GM19099 (cell line): ENCODE results near the gene LFNG.

Source experiments
- POLR2A ChIP-seq: IDR thresholded peaks from 3 replicates; pipeline ENCODE4 v1.6.1; 2011; ENCODE audit warnings: low read depth; ENCODE audit not compliant: insufficient read length; ENCODE audit errors: extremely low read depth

The LFNG gene

DNA sequence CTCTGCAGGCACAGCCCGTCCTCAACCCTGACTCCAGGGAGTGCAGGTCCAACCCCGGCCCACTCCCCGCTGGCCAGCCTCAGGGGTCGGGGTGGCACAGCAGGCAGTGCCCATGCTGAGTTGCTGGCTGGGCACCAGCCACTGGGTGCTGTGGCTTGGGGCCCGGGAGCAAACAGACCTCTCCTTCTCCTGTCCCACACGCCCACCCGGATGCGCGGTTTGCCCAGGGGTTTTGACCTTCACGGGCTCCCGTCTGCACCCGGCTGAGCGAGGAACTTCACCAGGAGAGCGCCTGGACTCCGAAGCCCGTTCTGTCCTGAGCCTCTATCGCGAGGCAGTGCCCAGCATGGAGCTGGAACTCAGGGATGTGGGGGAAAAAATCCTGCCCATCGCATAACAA lies 40.8 kb upstream of the LFNG start:
- no peak for TF ChIP-seq POLR2A

DNA sequence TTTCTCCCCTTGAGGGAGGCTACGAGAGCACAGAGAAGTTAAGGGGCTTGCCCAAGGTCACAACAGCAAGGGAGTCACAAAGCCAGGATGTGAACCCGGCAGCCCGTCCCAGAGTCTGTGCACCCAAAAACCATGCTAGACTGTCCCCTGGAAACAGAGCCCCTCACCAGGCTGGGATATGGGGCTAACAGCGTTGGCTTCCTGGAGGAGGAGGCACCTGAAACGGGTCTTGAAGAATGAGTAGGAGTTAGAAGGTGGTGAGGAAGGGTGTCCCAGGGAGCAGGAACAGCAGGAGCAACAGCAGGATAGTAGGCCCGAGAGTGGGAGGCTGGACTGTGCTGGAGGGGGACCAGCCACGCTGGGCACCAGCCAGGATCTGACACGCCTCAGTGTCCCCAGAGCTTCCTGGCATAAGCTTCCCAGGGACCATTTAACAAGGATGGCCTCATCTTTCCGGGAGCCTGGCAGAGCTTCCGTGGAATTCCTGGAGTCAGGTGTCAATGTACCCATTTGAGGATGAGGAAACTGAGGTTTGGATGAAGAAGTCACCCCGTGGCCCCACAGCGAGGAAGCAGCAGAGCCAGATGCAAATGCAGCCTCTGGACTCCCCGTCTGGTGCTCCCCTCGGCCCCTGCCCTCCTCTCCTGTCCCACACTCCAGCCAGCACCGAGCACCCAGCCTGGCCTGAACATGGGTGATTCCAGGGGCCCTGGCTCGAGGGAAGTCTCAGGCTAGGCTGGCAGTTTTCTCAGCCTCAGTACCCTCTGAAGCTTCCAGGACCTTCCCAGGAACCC lies 40.1 kb upstream of the LFNG start:
- TF ChIP-seq POLR2A: no peak

DNA sequence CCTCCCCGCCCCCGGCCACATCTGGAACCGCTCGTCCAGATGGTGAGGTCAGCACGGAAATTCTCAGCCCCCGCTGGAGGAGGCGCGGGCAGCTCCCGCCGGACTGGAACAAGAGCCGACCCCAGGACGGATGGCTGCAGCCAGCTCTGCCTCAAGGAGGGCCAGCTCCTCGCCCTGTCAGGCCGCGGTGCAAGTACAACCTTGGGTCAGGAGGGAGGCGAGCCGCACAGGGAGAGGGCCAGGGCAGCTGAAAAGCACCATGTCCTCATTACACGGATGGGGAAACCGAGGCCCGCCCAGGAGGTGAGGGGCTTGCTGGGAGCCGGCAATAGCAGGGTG lies 39.5 kb upstream of the LFNG start:
- no peak for TF ChIP-seq POLR2A

DNA sequence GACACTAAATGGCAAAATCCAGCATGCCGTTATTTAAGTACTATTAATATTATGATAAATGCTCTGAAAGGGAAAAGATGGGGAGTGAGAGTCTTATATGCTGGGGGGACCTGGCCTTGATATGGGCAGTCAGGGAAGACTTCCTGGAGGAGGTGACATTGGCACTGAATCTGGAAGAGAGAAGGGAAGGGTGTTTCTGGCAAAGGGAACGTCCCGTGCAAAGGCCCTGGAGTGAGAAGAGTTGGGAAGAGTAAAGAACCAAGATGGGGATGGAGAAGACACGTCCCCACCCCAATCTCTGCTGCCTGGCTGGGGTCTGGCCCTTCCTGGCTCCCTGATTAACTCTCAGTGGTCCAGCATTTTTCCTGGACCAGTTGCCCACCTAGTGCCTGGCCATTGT lies 38.4 kb upstream of the LFNG start:
- TF ChIP-seq POLR2A: no peak

DNA sequence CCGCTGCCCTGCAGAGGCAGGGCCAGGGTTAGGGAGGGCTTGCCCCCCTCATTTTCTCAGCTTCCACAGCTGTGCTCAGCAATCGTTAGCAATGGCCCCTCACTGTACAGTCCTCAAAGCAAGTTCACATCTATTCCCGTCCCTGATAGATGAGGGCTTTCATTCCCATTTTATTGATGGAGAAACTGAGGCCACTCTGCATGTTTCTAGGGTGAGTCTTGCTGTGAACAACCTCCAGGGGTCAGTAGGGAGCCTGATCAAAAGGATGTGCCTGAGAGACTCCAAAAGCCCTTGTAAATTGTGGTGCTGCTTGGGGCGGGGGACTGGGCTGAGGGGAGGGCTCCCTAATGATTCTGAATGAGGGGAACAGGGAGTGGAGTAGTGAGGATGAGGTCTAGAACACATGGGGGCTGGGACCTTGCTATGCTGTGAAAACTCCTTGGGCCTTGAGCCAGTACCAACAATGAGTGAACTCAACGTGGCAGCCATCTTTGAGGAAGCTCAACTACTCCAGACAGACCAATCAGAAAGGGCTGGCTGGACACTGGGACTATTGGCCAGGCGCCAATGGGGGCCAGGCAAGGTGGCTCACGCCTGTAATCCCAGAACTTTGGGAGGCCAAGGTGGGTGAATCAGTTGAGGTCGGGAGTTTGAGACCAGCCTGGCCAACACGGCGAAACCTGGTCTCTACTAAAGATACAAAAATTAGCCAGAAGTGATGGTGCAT lies 36.7 kb upstream of the LFNG start:
- no peak for TF ChIP-seq POLR2A

DNA sequence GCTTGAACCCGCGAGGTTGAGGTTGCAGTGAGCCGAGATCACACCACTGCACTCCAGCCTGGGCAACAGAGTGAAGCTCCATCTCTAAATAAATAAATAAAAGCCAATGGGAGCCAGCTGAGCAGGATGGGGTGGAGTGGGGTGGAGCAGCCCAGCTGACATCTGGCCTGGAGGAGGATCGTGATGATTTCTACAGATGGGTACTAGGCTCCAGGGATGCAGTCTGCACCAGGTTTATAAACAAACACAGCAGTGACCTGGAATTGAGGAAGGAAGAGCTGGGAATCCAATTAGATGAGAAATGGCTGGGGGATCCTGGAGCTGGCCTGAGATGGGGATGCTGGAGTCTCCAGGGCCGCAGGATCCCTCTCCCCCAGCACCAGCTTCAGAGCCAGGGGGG lies 36.1 kb upstream of the LFNG start:
- TF ChIP-seq POLR2A: no peak

DNA sequence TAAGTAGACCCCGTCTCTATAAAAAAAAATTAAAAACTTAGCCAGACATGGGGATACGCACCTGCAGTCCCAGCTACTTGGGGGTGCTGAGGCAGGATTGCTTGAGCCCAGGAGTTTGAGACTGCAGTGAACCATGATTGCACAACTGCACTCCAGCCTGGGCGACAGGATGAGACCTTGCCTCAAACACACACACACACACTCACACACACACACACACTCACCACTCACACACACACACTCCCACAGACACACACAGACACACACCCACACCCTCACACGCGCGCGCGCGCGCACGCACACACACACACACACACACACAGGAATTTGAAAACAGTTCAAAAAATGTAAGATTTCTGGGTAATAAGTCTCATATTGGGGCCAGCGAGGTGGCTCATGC lies 34.7 kb upstream of the LFNG start:
- no peak for TF ChIP-seq POLR2A

DNA sequence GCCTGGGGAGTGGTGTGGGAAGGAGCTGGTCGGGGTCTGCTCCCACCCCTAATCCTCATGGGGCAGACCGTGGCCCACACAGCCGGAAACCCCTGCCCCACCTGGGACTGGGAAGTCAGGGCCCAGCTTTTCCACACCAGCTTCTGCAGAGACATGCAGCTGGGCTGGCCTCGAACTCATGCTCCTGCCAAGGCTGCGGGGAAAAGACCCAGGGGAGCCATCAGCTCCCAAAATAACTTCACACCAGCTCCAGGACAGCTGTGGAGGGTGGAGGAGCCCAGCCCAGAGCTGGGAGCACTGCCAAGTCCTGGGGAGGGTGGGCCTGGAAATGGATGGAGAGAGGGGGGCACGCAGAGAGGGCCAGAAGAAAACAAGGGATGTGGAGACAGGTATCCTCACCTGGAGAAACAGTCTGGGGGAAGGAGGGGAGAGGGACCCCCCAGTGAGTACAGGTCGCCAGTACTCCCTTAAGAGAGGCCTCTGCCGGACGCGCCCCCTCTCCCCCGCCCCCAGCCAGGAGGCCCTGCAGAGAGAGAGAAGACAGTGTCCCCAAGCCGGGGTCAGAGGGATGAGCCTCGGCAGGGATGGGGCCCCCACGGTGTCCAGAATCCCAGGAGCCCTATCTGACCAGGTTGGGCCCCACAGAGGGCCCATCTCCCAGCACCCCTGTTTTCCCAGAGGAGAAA lies 31.8 kb upstream of the LFNG start:
- TF ChIP-seq POLR2A: no peak

DNA sequence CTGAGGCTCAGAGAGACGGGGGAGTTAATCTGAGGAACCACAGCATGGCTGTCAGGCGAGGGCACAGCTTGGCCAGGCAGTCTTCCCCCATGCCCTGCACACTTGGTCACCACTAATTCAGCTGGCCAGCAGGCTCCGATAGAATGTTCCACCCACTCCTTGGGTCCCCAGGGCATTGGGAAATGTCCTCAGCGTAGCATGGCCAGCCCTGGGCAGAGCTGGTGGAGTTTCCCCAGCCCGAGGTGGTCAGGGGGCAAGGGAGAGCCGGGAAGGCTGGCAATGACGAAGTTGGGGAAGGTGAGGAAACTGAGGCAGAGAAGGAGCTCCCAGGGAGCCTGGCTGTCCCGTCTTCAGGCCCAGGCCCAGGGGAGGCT lies 31.3 kb upstream of the LFNG start:
- no peak for TF ChIP-seq POLR2A

DNA sequence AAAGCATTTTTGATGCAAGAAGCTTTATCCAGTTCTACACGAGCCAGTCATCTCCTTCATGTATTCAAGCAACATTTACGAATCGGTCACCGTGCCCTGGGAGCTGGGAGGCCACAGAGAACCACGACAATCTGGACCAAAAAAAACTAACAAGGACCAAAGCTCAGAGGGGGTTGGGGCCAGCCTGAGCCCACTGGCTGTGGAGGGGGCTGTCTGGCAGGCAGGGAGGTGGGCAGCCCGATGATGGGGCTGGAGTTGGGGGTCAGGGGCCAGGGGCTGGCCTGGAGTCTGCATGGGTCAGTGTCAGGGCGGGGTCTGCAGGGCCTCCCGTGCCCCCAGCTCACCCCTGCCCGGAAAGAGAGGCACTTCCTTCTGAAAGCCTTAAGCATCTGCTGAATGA lies 30.9 kb upstream of the LFNG start:
- TF ChIP-seq POLR2A: no peak

DNA sequence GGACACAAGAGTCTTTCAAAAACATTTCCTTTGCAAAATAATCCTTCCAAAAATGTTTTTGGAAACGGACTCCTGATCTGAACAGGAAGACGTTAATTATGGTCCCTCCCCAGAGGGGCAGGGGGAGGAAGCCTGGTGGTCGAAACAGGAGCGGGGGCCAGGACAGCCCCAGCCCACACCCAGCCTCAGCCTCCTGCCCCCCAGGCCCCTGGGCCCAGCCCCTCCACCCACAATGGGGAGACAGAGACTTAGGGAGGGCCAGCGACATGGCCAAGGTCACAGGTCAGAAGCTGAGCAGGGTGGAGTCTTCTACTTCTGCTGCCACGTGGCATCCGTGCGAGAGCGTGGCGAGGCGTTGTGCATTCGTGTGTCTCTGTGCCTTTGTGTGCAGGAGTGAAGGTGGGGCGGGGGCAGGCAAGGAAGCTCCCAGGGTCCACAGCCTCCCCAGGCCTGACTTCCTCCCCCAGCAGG lies 29.4 kb upstream of the LFNG start:
- TF ChIP-seq POLR2A: no peak

DNA sequence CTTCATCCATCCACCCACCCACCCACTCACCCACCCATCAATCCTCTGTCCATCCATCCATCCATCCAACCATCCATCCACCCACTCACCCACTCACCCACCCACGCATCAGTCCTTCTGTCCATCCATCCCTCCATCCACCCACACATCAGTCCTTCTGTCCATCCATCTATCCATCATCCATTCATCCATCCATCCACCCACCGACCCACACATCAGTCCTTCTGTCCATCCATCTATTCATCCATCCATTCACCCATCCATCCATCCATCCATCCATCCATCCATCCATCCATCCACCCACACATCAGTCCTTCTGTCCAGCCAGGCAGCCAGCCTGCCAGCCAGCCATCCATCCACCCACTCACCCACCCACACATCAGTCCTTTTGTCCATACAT lies 27.5 kb upstream of the LFNG start:
- no peak for TF ChIP-seq POLR2A

DNA sequence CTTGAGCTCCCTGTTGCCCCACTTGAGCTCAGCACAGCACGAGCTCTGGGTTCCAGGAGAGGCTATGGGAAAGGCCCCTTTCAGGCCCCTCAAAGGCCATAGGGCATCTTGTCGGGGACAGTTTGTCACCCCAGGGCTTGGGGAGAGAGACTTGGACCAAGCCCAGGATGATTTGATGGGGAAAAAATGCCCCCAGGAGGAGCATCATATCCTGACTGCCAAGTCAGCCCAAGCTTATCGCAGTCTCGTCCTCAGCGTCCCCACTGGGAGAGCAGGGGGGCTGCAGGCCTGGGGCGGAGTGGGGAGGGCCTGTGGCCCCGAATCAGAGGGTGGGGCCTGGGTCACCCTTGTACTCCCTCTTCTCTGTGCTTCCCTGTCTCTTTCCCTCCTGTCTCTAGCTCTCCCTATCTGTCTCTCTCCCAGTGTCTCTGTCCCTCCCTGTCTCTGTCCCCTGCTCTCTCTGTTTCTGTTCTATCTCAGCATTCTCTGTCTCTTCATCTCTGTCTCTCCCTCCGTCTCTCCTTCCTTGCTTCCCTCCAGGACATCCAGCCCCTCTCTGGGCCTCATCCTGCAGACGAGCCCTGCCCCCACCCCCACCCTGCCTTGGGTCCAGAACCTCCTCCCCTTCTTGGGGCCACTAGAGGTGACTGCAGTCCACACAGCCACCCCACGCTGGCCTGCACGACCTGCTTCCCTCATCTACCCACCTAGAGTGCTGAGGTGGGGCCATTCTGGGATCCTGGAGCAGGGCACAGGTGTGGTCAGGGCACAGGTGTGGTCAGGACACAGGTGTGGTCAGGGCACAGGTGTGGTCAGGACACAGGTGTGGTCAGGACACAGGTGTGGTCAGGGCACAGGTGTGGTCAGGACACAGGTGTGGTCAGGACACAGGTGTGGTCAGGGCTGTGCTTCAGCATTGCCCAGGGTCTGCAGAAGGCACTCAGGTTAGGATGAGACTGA lies 26.1 kb upstream of the LFNG start:
- TF ChIP-seq POLR2A: no peak

DNA sequence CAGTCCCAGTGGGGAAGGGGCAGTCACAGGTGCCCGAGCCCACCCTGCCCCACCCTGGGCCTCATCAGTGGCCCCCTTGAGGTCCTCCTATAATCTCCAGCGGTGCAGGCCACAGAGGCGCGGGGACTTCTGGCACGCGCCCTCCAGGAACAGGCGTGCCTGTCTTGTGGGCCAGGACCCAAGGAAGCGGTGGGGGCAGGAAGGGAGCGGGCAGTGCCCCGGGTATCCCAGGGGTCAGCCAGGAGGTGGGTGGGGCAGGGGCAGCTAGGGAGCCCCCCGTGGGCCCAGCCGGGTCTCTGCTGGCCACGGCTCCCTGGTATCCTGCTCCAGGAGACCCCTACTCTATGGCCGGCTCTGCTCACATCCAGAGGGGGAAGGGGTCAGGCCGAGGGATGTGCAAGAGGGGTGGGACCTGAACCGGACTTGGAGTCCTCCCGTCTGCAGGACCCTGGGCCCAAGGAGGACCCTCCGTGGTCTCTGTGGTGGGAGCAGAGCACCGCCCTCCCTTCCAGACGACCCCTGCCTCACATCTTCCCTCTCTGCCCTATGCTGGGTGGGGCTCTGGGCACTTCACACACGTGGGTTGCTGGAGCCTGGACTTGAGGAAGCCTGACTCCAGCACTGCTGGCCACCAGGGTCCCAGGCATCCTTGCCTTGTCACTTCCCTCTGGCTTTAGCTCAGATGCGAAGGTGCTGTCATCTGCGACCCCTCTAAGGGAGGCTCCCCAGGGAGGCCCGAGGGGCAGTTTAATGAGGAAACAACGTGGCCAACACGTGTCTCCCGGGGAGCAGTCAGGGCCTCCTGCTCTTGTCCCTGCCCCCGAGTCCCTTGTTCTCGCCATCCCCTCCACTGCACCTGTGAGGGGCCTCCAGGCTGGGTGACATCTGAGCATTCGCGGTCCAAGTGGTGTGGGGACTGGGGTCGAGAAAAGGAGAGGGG lies 25.1 kb upstream of the LFNG start:
- TF ChIP-seq POLR2A: no peak
